SJCRH30 (cell line): Measurements from ENCODE around the gene MORC2. TPM values are rescaled to one million over a fixed set of nuclear protein-coding genes. Genes with fewer than 3 reads are reported as not detected.

Experiments used
- DNase-seq, 2 experiments: peaks; one replicate each; pipeline ENCODE4 v3.0.0-alpha.2; 2015 to 2020
- H3K27ac ChIP-seq: fragments of 250-450 bp; sonication (Bioruptor Pico); 2 replicates; pipeline ENCODE4 v1.5.1; 2020; ENCODE audit warnings: mild to moderate bottlenecking, moderate library complexity
- H3K27me3 ChIP-seq: fragments of 250-450 bp; sonication (Bioruptor Pico); 2 replicates; pipeline ENCODE4 v1.5.1; 2020; ENCODE audit warnings: mild to moderate bottlenecking, moderate library complexity
- H3K36me3 ChIP-seq: fragments of 250-450 bp; sonication (Bioruptor Pico); 2 replicates; pipeline ENCODE4 v1.5.1; 2020; ENCODE audit warnings: mild to moderate bottlenecking, moderate library complexity
- H3K4me1 ChIP-seq: fragments of 250-450 bp; sonication (Bioruptor Pico); 2 replicates; pipeline ENCODE4 v1.5.1; 2020; ENCODE audit warnings: mild to moderate bottlenecking, moderate library complexity
- H3K4me3 ChIP-seq: fragments of 250-450 bp; sonication (Bioruptor Pico); 2 replicates; pipeline ENCODE4 v1.5.1; 2020; ENCODE audit warnings: mild to moderate bottlenecking, moderate library complexity
- H3K9me3 ChIP-seq: fragments of 250-450 bp; sonication (Bioruptor Pico); replicated peaks from 2 replicates; pipeline ENCODE4 v1.5.1; 2020; ENCODE audit warnings: mild to moderate bottlenecking, moderate library complexity
- total RNA-seq: library from RNA; depleted of rRNA; stranded (reverse); fragments of >200 nt; shearing (Covaris generic); gene quantifications from 2 replicates; pipeline ENCODE4 v1.2.3, GENCODE V29; 2014

The MORC2 gene
- total RNA-seq, 1 experiment from 2014 or later, result 29.7 TPM

DNA sequence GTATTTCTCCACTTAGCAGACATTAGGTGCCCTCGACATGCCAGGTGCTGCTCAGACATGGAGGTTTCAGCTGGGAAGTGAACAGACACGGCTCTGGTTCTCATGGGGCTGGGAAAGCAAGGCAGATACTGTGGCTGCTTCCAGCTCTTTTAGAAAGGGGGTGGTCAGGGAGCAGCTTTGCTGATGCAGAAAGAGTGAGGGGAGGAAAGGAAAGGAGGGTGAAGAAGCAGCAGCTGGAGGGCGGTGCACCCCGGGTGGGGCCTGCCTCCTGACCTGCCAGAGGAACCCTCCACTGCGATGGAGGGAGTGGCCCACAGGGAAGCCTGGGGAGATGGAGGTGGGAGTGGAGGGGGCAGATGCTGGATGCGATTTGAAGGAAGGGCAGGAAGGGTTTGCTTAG is 76.8 kb downstream of the MORC2 start:
- DNase-seq, result no peak
- H3K27ac ChIP-seq, result no peak overlapping the region
- H3K4me3 ChIP-seq, result no peak overlapping the region

DNA sequence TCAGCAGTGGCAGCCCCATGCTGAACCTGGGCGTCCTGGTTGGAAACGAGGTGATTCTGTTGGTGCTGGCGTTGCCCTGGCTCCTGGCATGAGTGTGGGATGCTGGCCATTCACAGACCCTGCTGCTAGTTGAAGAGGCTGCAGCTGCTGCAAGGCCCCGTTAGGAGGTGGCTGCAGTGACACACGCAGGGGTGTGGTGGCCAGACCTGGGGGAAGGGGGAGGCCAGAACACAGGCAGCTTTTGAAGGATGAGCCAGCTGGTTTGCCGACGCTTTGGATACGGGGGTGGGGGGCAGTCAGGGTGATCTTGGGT is 77.2 kb downstream of the MORC2 start:
- no peaks in the 10 kb centered on the region for H3K36me3 ChIP-seq
- H3K9me3 ChIP-seq, result no peaks in the 10 kb centered on the region
- H3K27ac ChIP-seq, result no peak overlapping the region
- no peaks in the 10 kb centered on the region for H3K27me3 ChIP-seq
- H3K4me3 ChIP-seq, result no peak overlapping the region
- H3K4me1 ChIP-seq, result no peaks in the 10 kb centered on the region
- DNase-seq, result no peak

More for the DNA sequence above, 76.8 kb downstream of the MORC2 start:
- Histone ChIP-seq H3K9me3 (no peaks in the 10 kb centered on the region), H3K27me3 (no peaks in the 10 kb centered on the region), H3K4me1 (no peaks in the 10 kb centered on the region), H3K36me3 (no peaks in the 10 kb centered on the region)

DNA sequence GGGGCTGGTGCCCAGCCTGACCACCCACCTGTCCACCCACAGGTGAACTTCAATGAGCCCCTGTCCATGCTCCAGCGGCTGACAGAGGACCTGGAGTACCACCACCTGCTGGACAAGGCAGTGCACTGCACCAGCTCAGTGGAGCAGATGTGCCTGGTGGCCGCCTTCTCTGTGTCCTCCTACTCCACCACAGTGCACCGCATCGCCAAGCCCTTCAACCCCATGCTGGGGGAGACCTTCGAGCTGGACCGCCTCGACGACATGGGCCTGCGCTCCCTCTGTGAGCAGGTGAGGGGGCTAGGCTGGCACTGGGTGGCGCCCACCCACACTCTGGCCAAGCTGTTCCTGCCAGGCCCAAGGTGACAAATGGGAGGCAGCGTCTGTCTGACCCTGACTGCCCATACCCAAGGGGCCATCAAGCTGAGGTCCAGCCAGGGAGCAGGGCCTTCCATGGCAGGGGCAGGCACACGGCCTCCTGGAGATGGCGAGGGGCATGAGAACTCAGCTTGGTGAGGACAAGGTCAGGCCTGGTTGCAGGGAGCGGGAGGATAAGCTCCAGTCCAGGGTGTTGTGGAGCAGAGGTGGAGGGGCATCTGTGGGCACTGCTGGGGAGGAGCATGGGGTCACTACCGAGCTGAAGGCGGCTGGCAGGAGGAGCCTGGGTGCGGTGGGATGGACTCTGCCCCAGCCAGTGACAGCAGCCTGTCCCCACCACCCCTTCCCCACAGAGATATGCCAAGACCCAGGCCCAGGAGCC is 77.7 kb downstream of the MORC2 start:
- H3K4me3 ChIP-seq, result no peak overlapping the region
- peak in 1 of 2 experiments; percentile 31 for DNase-seq
- no peaks in the 10 kb centered on the region for H3K27me3 ChIP-seq
- no peaks in the 10 kb centered on the region for H3K9me3 ChIP-seq
- H3K4me1 ChIP-seq, result no peaks in the 10 kb centered on the region
- H3K27ac ChIP-seq, result no peak overlapping the region
- no peaks in the 10 kb centered on the region for H3K36me3 ChIP-seq

DNA sequence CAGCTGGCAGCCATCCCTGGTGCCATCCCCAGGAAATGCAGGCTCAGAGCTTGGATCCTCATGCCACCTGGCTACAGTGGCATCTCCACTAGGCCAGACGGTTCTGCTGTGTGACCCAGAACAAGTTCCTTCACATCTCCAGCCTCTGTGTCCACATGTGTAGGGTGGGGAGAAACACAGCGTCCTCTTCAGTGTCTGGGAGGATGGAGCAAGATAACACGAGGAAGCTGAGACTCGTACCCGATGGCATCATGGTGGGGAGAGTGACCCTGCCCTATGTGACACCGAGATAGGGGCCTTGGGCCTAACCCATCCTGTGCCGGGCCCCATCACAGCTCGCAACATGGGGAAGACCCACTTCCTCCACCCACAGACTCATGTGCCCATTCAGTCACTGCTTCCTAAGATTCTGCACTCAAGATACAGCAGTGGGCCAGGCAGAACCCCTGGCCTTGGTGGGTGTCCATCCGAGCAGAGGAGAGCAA is 78.5 kb downstream of the MORC2 start:
- Histone ChIP-seq H3K27me3 (no peaks in the 10 kb centered on the region), H3K4me3 (no peak overlapping the region), H3K9me3 (no peaks in the 10 kb centered on the region), H3K36me3 (no peaks in the 10 kb centered on the region), H3K4me1 (no peaks in the 10 kb centered on the region), H3K27ac (no peak overlapping the region)
- DNase-seq, result no peak

DNA sequence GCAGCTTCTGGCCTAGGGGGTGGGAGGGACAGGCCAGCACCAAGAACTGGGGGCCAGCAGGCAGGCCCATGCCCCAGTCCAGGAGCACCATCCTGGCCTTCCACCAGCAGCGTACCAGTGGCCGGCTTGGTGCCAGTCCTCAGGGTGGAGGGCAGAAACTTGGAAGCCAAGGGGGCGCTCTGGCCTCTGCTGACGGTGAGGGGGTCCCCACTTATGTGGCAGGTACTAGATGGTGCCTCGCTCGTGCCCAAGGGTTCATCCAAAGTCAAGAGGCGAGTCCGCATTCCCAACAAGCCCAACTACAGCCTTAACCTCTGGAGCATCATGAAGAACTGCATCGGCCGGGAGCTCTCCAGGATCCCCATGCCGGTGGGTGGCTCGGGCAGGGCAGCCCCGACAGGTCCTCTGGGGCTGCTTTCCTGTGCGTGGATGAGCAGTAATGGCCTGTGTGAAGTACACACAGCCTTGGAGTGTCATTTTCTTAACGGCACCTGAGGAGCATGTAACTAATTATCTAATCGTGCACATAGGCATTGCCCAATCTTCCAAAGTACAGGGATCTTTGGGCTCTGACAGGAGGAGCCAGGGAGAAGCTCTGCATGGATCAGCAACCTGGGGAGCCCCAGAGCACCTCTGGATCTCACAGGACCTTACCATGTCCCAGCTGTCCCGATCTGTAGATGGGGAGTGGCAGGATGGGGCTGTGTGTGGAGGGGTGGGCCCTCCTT is 79.1 kb downstream of the MORC2 start:
- Histone ChIP-seq H3K27me3 (no peaks in the 10 kb centered on the region), H3K9me3 (no peaks in the 10 kb centered on the region), H3K4me1 (no peaks in the 10 kb centered on the region), H3K27ac (no peak overlapping the region), H3K36me3 (no peaks in the 10 kb centered on the region), H3K4me3 (no peak overlapping the region)
- no peak for DNase-seq

DNA sequence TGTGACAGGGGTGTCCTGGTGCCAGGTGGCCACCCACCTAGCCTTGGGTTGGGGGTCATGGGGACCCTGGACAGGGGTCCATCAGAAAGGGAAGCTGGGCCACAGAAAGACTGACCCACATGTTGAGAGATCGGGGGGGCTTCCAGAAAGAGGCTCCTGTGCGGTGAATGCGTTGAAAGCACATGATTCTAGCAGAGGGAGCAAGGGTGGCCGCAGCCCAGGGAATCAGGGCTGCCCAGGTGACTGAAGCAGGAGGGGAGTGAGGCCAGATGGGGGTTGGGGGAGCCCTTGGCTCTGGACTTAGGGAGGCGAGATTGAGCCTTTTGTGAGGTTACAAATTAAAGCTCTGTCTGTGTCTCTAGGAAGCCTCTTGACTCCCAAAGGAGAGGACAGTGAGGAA is 80.7 kb downstream of the MORC2 start:
- H3K4me3 ChIP-seq, result no peak overlapping the region
- no peak for DNase-seq
- no peaks in the 10 kb centered on the region for H3K4me1 ChIP-seq

DNA sequence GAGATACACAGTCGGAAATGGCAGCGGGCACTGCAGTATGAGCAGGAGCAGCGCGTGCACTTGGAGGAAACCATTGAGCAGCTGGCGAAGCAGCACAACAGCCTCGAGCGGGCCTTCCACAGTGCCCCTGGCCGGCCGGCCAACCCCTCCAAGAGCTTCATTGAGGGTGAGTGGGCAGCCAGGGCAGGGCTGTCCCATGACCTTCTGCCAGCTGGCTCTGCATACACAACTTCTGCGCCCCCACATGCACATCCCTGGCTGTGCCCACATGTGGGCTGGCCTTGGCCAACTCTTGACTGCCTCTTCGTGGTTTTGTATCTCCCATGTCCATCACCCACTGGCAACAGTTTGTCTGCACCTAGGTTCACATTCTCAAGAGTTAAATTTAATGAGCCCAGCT is 81.1 kb downstream of the MORC2 start:
- H3K36me3 ChIP-seq, result no peaks in the 10 kb centered on the region
- H3K27me3 ChIP-seq, result no peaks in the 10 kb centered on the region
- no peak for DNase-seq
- no peak overlapping the region for H3K27ac ChIP-seq
- H3K9me3 ChIP-seq, result no peaks in the 10 kb centered on the region
- no peak overlapping the region for H3K4me3 ChIP-seq
- no peaks in the 10 kb centered on the region for H3K4me1 ChIP-seq

More for the DNA sequence above, 80.7 kb downstream of the MORC2 start:
- Histone ChIP-seq H3K9me3 (no peaks in the 10 kb centered on the region), H3K27me3 (no peaks in the 10 kb centered on the region), H3K36me3 (no peaks in the 10 kb centered on the region), H3K27ac (no peak overlapping the region)

DNA sequence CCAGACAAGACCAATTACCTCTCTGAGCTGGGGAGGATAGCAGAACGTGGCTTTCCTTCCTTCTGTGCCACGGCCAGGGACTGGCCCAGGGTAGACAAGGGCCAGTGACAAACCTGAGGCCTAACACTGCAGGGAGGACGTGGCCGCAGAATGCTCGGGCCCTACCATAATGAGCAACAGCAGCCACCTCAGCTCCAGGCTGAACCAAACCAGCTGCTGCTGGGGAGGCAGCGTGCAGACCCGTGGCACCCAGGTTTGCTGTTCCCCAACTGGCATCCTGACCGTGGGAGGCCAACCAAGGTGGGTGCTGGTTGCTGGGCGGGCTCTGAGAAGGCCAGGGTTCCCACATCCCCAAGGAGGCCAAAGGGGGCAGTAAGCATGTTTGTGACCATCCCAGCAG is 83.0 kb downstream of the MORC2 start:
- Histone ChIP-seq H3K27ac (no peak overlapping the region), H3K4me3 (no peak overlapping the region), H3K9me3 (no peaks in the 10 kb centered on the region), H3K27me3 (no peaks in the 10 kb centered on the region), H3K36me3 (no peaks in the 10 kb centered on the region), H3K4me1 (no peaks in the 10 kb centered on the region)
- DNase-seq, result no peak

DNA sequence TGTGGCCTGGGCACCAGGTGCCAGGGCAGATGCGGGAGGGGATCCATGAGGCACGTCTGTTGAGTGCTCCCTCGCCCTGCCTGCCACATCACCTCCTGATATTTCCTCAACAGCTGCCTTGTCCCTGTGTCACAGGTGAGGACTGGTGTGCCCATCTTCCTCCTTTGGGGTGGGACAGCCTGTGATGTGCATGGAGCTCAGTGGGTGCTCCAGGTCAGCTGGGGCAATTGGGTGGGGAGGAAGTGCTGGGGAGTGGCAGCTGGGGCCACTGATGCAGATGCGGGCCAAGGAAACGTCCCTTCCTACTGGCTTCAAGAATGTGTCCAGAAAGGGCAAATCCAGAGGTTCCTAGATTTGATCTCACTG is 83.6 kb downstream of the MORC2 start:
- Histone ChIP-seq H3K36me3 (no peaks in the 10 kb centered on the region), H3K4me1 (no peaks in the 10 kb centered on the region), H3K4me3 (no peak overlapping the region), H3K27me3 (no peaks in the 10 kb centered on the region), H3K9me3 (no peaks in the 10 kb centered on the region), H3K27ac (no peak overlapping the region)
- DNase-seq, result no peak

DNA sequence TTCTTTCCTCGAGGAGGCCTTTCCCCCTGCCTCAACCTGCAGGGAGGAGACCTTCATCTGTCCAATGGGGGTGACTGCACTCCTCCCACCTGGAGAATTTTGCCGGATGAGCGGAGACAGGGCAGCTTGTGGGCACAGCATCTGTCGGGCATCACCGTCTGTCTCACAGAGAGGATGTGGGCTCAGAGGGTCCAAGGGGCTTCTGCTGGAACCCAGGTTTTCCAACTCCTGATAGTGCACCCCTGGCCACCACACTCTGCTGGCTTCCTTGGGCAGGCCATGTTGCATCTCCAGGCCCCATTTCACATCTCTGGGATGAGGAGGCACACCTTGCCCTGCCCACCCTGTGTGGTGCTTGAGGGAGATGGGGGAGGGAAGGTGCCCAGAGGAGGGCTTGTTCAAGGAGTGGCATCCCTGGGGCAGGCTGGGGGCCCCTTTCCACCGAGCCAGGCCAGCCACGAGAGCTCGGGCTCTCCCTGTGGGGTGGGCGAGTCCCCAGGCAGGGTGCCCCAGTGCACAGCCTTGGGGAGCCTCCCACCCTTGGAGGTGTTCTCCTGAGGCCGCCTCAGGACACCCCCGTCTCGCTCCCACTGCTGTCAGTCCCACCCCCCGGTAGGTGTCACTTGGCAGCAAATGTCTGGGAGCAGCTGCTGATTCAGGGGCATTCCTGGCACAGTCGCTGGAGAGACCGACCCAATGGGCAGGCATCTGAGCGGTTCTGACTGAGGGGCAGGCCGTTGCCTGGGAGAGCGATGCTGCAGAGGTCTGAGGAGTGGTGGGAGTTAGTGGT is 84.2 kb downstream of the MORC2 start:
- Histone ChIP-seq H3K36me3 (no peaks in the 10 kb centered on the region), H3K4me3 (no peak overlapping the region), H3K4me1 (no peaks in the 10 kb centered on the region), H3K9me3 (no peaks in the 10 kb centered on the region), H3K27me3 (no peaks in the 10 kb centered on the region), H3K27ac (no peak overlapping the region)
- no peak for DNase-seq

DNA sequence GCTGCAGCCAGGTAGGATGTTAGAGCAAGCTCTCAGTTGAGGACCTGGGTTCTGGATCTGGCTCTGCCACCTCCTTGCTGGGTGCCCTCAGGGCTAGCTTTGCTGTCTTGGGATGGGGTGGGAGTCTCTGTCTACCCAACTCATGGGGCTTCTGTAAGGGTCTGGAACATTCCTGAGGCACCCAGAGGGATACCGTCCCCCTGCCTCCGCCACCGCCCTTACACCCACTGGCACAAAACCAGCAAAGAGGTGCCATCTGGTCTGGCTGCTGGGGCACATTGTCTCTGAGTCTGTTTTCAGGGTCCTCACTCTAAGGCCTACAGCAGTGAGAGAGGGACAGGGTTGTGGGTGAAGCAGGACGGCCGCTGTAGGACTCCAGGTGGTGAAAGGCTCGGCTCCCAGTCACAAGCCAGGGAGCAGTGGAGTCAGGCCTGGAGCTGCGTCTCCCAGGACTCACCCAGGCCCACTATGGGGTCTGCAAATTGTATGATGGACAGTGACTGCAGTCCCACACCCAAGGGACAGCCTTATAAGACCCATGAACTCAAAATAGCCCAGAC is 84.9 kb downstream of the MORC2 start:
- Histone ChIP-seq H3K9me3 (no peaks in the 10 kb centered on the region), H3K4me3 (no peak overlapping the region), H3K36me3 (no peaks in the 10 kb centered on the region), H3K27me3 (no peaks in the 10 kb centered on the region), H3K4me1 (no peaks in the 10 kb centered on the region), H3K27ac (no peak overlapping the region)
- DNase-seq, result no peak

DNA sequence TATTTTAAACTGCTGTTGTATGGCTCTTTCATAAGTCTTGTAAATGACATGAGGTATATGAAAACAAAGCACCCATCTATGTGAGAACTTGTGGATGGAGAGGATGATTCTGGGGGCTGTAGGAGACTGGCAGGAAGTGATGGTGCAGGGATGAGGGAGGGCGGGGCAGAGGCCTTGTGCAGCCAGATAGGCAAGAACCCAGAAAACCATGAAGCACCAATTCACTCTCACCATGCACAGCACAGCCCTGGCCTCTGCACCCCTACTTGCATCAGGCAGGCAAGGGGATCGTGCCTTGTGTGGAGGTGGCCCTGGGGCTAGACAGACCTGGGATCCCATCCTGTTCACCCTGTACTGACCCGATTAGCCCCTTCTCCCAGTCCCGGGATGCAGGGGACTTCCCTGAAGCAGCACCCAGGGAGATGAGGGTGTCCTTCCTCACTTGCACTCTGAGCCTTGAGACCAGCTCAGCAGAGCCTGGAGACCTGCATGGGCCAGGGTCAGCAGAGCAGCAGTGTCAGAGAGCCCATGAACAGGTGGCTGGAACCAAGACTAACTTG is 85.5 kb downstream of the MORC2 start:
- H3K4me3 ChIP-seq, result no peak overlapping the region
- no peaks in the 10 kb centered on the region for H3K9me3 ChIP-seq
- H3K27ac ChIP-seq, result no peak overlapping the region
- H3K36me3 ChIP-seq, result no peaks in the 10 kb centered on the region
- DNase-seq, result no peak
- H3K27me3 ChIP-seq, result no peaks in the 10 kb centered on the region
- H3K4me1 ChIP-seq, result no peaks in the 10 kb centered on the region

DNA sequence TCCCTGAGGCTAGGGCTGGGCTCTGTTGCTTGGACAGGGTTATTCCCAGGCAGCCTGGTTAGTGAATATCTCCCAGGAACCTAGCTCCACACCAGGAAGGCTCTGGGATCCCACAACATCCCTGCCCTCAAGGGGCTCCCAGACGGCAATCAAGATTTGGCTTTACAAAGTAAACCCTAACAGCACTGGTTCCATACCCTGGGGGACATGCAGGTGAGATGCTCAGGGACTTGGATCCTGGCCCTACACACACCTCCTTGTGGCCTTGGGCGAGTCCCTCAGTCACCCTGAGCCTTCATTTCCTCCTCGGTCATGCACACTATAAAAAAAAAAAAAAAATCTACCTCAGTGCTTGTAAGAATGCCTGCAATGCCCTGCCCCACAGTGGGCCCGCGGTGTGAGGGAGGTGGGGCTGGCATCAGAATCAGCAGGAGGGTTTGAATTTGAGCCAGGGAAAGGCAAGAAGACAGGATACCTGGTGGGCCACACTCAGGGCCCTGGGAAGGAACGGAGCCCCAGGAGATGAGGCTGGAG is 86.3 kb downstream of the MORC2 start:
- Histone ChIP-seq H3K36me3 (no peaks in the 10 kb centered on the region), H3K27ac (no peak overlapping the region), H3K27me3 (no peaks in the 10 kb centered on the region), H3K4me1 (no peaks in the 10 kb centered on the region), H3K4me3 (no peak overlapping the region), H3K9me3 (no peaks in the 10 kb centered on the region)
- no peak for DNase-seq

DNA sequence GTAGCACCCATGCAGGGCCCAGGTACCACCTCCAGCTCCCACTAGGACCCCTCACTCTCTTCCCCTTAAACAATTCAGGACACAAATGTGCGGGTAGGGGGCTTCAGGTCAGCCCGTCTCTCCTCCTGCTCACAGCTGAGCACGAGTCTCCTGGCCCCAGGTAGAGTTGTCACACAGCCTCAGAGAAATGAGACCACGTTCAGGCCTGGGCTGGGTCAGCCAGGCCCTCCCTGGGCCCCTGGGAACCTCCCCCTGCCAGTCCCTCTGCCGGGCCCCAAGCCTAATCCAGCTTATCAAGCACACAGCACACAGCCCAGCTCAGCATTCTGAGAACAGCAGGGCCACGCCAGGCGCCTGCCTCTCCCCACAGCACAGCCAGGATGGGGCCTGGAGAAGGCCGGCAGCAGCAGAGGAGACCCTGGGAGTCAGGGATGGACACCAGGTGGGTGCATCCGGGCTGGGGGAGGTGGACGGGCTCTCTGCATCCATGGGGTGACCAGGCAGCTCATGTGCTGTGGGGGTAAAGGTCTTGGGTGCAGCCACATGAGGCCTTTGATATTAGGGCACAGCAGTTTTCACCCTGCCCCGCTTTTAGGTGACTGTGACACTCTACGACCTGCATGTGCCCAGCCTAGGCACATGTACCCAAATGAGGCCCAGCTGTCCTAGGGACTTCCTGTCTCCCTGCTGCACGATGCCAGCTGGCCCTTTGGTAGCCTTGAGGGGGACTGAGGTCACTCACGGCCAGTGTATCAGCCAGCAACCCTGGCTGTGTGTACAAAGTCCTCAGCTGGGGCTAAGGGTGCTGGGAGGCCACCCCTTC is 87.0 kb downstream of the MORC2 start:
- DNase-seq, result no peak
- H3K4me1 ChIP-seq, result no peaks in the 10 kb centered on the region
- no peak overlapping the region for H3K27ac ChIP-seq
- H3K4me3 ChIP-seq, result no peak overlapping the region
- no peaks in the 10 kb centered on the region for H3K27me3 ChIP-seq
- H3K9me3 ChIP-seq, result no peaks in the 10 kb centered on the region
- no peaks in the 10 kb centered on the region for H3K36me3 ChIP-seq
